GM12878 (cell line): ENCODE measurements around the gene ZBTB7B. TPM values are rescaled to one million over a fixed set of nuclear protein-coding genes. Genes with fewer than 3 reads are reported as not detected.

ENCODE experiments used
- BACH1 ChIP-seq: fragments of 450-650 bp; IDR thresholded peaks from 2 replicates; pipeline ENCODE4 v1.6.1; 2017; ENCODE audit warnings: mild to moderate bottlenecking, borderline replicate concordance
- CUX1 ChIP-seq: IDR thresholded peaks from 2 replicates; pipeline ENCODE4 v1.6.1; 2012; ENCODE audit warnings: improper control_type of control experiment, low read depth, low read length; ENCODE audit not compliant: insufficient replicate concordance
- EGR1 ChIP-seq, 2 experiments: IDR thresholded peaks; 1 replicate in 1 of 2; 2 replicates in 1 of 2; pipeline ENCODE4 v1.6.1; 2011 to 2012; ENCODE audit warnings: low read depth in 2 of 2, low read length in 2 of 2, borderline replicate concordance in 1 of 2, mild to moderate bottlenecking in 1 of 2, moderate library complexity in 1 of 2
- EP300 ChIP-seq, 2 experiments: fragments of 150-350 bp in 1 of 2; IDR thresholded peaks; 2 replicates each; pipeline ENCODE4 v1.6.1; 2011 to 2012; ENCODE audit warnings: low read depth in 2 of 2, low read length in 2 of 2, borderline replicate concordance in 1 of 2, improper control_type of control experiment in 1 of 2, inconsistent platforms in 1 of 2; ENCODE audit not compliant: control insufficient read depth in 1 of 2
- NFIC ChIP-seq: IDR thresholded peaks from 2 replicates; pipeline ENCODE4 v1.6.1; 2012; ENCODE audit warnings: low read depth, mild to moderate bottlenecking, inconsistent platforms, low read length, moderate library complexity
- PAX5 ChIP-seq: IDR thresholded peaks from 2 replicates; pipeline ENCODE4 v1.6.1; 2011; ENCODE audit warnings: low read depth, low read length, borderline replicate concordance
- ZNF24 ChIP-seq: fragments of 450-650 bp; IDR thresholded peaks from 2 replicates; pipeline ENCODE4 v1.6.1; 2017; ENCODE audit warnings: antibody characterized with exemption, mild to moderate bottlenecking
- ZNF687 ChIP-seq: fragments of 450-650 bp; IDR thresholded peaks from 2 replicates; pipeline ENCODE4 v1.6.1; 2017; ENCODE audit warnings: mild to moderate bottlenecking, moderate library complexity
- polyA plus RNA-seq, 11 experiments: library from polyadenylated mRNA; depleted of rRNA in 4 of 11; unstranded in 6 of 11; stranded (reverse) in 5 of 11; fragments of >200 nt; fragmentation: Nextera tagmentation in 4 of 11; fragmentation: Illumina TruSeq in 1 of 11; extraction: Ambion mirVana in 4 of 11; extraction: Trizol in 1 of 11; gene quantifications; 1 replicate in 1 of 11; 2 replicates in 10 of 11; pipeline versions ENCODE4 v1.2.1 to v1.2.3, GENCODE V29; 2011 to 2016; ENCODE audit warnings: inconsistent platforms in 2 of 11, missing spikeins in 2 of 11, low read depth in 1 of 11
- total RNA-seq, 4 experiments: library from RNA; depleted of rRNA in 3 of 4; stranded (reverse); fragments of >200 nt in 3 of 4; fragmentation: Illumina TruSeq in 1 of 4; extraction: Trizol in 1 of 4; gene quantifications; 2 replicates each; pipeline versions ENCODE4 v1.2.1 to v1.2.3, GENCODE V29; 2013 to 2021
- TF ChIP-seq, protein P1 (sequence below): fragments of 450-650 bp; formaldehyde crosslinking; IDR thresholded peaks from 2 replicates; pipeline ENCODE4 v1.4.0; 2020; ENCODE audit warnings: mild to moderate bottlenecking, moderate library complexity
- TF ChIP-seq, protein P2 (sequence below): IDR thresholded peaks from 2 replicates; pipeline ENCODE4 v1.6.1; 2012; ENCODE audit warnings: low read depth, low read length, improper control_type of control experiment

Gene ZBTB7B
- total and polyA plus RNA-seq, 10 of the 15 experiments (the other 5 are each of a cell fraction or from before 2014, with no cell fraction given), result 0.11 to 44.9 (median 11.3) TPM

GRCh38 chr1:155000411-155000725 is 2.2 kb upstream of the ZBTB7B start (continued):
- no peak for TF ChIP-seq CUX1
- no peak for TF ChIP-seq BACH1
- no peak for TF ChIP-seq ZNF24
- TF ChIP-seq NFIC, result no peak
- TF ChIP-seq, protein P1, sequence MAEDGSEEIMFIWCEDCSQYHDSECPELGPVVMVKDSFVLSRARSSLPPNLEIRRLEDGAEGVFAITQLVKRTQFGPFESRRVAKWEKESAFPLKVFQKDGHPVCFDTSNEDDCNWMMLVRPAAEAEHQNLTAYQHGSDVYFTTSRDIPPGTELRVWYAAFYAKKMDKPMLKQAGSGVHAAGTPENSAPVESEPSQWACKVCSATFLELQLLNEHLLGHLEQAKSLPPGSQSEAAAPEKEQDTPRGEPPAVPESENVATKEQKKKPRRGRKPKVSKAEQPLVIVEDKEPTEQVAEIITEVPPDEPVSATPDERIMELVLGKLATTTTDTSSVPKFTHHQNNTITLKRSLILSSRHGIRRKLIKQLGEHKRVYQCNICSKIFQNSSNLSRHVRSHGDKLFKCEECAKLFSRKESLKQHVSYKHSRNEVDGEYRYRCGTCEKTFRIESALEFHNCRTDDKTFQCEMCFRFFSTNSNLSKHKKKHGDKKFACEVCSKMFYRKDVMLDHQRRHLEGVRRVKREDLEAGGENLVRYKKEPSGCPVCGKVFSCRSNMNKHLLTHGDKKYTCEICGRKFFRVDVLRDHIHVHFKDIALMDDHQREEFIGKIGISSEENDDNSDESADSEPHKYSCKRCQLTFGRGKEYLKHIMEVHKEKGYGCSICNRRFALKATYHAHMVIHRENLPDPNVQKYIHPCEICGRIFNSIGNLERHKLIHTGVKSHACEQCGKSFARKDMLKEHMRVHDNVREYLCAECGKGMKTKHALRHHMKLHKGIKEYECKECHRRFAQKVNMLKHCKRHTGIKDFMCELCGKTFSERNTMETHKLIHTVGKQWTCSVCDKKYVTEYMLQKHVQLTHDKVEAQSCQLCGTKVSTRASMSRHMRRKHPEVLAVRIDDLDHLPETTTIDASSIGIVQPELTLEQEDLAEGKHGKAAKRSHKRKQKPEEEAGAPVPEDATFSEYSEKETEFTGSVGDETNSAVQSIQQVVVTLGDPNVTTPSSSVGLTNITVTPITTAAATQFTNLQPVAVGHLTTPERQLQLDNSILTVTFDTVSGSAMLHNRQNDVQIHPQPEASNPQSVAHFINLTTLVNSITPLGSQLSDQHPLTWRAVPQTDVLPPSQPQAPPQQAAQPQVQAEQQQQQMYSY (CRISPR knock-in tag), result no peak
- TF ChIP-seq, protein P2, sequence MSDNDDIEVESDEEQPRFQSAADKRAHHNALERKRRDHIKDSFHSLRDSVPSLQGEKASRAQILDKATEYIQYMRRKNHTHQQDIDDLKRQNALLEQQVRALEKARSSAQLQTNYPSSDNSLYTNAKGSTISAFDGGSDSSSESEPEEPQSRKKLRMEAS, result no peak
- TF ChIP-seq EP300 (IDR thresholded peaks at IDR 0.05; ENCODE audit: borderline replicate concordance in 1 of 2, control insufficient read depth in 1 of 2, low read depth in 2 of 2, low read length in 2 of 2), result no peak
- no peak for TF ChIP-seq ZNF687
- no peak for TF ChIP-seq EGR1 (IDR thresholded peaks at IDR 0.05; ENCODE audit: borderline replicate concordance in 1 of 2, low read depth in 2 of 2, low read length in 2 of 2)
- no peak for TF ChIP-seq PAX5
- TF ChIP-seq, all 136 proteins: peak for 0
